SIG-M5 treated with dmso at 0.1 percent for 504 hours (cell line): ENCODE measurements around the gene RASAL2.
"Not testable (repeated sequence)": the region's sequence is repeated elsewhere in the genome, so short reads cannot be mapped to it uniquely, and the experiment has no call there.

Experiments
- DNase-seq: peaks from one replicate; lab custom pipeline; 2025; ENCODE audit not compliant: unreplicated experiment; lab: John Stamatoyannopoulos, UW

Gene RASAL2

DNA sequence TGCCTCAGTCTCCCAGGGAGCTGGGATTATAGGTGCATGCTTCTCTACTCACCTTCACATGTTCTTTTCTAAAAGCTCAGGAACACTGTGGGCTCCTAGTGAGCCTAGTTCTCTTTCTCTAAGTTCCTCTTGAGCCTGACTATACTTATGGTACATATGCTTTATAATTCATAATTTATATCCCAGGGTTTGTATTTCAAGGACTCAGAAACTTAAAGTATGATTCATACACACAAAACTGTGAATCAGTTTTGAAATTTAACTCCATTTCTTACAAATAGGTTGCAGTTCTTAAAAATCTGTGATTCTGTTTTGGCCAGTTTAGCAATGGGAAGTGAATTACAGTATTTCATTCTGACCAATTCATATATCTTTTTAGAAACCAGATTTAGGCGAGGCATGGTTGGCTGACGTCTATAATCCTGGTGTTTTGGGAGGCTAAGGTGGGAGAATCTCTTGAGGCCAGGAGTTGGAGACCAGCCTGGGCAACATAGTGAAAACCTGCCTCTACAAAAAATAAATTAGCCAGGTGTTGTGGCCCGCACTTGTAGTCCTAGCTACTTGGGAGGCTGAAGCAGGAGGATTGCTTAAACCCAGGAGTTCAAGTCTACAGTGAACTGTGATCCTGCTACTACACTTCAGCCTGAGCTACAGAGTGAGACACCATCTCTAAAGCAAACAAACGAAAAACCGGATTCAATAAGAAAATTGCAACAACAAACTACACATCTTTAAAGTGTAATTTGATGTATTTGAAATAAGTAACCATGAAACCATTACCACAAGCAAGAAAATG lies 15.6 kb downstream of the RASAL2 start:
- no peak for DNase-seq

DNA sequence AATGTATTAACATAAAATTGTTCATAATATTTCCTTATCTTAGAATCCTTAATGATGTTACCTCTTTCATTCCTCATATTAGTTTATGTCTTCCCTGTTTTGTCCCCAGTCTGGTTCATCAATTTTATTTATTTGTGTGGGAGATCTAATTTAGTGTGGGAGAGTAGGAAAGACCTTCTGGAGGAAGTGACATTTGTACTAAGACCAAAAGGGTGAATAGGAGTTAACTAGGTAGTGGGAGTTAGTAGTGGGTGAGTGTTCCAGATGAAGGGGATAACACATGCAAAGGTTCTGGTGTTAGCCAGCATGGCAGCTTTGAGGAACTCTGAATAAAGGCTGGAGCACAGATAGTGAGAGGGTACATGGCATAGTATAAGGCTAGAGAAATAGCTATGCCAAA lies 21.4 kb downstream of the RASAL2 start:
- DNase-seq: no peak

DNA sequence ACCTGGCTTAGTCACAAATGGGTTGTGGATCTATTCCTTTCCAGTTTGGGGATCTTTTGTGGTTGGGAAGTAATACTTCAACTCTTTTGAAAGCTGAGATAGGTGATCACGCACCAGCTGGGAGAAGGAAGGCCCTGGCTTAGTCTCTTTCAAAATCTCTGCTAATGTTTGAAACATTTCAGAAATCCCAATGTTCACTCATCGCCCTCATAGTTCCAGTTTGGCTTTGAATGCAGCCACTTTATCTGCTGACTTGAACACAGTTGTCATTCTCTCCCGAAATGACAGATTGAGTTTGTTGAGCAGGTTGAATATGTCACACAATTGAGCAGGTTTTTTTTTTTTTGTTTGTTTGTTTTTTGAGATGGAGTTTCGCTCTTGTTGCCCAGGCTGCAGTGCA lies 24.6 kb downstream of the RASAL2 start:
- no peak for DNase-seq

DNA sequence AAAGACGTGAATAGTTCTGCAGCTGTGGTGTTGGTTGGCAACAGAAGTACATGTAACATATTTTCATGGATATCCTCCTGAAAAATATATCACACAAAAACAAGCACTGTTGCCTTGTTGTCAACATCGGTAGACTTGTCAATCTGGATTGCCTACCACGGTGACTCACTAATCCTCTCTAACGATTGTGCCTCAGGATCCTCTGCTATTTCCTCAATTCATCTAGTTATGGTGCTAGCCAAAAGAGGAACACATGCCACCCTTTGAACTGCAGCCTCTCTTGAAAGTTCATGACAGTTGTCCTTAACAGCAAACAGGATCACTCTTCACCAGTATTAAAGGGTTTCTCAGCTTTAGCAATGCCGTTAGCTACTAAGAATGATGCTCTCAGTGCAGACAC lies 25.7 kb downstream of the RASAL2 start:
- DNase-seq: peak; percentile 97

DNA sequence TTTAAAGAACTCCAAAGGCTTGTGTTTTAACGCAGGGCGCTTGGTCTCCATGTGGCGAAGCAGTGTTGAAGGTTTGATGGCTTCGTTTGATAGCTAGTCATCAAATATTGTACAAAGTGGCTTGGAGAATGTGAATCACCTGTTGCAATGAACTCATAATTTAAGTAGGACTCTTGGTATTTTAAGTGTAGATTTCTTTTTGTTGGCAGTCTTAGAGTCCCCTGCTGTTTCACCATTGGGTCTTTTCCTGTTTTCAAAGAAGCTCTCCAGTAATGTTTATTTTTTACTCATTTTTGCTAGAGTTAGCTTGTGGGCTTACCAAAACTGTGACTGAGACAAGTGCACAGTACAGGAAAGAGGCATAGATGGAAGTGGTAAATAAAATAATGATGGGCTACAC lies 26.2 kb downstream of the RASAL2 start:
- DNase-seq: no peak

DNA sequence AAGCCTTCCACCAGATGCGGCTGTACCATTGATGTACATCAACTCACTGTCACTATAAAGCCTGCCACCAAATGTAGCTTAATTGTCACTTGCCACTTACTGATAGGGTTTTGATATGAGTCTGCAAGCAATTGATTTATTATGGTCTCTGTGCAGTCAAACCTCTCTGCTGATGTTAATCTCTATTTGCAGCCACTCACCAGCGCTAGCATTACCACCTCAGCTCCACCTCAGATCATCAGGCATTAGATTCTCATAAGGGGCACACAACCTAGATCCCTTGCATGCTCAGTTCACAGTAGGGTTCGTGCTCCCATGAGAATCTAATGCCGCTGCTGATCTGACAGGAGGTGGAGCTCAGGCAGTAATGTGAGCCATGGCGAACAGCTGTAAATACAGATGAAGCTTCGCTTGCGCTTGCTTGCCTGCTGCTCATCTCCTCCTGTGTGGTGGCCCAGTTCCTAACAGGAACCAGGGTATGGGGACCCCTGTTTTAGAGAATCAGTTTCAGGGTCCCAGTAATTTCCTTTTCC lies 26.7 kb downstream of the RASAL2 start:
- DNase-seq: not testable (repeated sequence)

DNA sequence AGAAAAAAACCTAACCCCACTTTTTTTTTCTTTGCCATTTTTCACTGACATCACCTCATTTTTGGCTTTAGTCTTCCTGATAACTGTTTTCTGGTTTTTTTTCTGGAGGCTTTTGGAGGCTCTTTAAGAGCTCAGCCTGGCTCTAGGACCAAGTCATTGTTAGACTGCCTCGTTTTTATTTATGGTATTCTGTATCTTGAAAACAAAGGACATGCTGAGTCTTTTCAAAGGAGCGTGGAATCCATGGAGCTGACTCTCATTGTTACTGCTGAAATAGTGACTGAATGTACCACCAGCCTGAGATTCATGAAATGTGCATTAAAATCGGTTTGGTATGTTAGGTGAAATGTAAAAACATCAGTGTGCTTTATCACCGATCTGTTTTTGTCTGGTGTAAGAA lies 28.0 kb downstream of the RASAL2 start:
- DNase-seq: no peak

DNA sequence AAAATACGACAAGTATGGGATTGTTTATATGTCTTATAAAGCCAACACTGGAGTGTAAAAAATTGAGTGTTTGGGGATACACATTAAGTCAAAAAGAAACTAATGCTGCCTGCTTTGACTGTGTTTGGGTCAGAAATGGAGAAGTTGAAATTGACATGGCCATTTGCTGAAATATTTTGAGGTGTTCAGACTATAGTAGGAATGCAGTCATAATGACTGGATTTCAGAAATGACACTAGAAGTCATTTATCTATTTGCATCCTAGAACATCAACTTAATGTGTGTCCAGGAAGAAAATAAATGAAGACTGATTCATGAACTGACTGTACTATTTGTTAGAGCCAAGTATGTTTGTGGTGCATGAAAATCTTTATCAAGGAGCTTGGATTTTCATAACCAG lies 28.4 kb downstream of the RASAL2 start:
- no peak for DNase-seq

DNA sequence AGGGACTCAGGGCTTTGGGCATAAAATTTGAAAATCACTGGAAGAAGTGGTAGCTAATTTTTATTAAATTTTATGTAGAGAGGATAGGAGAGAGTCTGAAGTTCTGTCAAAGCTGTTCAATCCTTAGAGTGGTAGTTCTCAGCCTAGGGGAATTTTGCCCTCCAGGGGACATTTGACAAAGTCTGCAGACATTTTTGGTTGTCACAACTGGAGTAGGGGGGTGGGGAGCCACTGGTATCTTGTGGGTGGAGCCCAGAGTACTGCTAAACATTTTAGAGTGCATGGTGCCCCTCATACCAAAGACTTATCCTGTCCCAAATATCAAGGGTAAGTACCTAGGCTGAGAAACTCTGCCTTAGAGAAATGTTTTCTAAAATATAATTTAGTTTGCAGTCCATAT lies 30.2 kb downstream of the RASAL2 start:
- DNase-seq: no peak

DNA sequence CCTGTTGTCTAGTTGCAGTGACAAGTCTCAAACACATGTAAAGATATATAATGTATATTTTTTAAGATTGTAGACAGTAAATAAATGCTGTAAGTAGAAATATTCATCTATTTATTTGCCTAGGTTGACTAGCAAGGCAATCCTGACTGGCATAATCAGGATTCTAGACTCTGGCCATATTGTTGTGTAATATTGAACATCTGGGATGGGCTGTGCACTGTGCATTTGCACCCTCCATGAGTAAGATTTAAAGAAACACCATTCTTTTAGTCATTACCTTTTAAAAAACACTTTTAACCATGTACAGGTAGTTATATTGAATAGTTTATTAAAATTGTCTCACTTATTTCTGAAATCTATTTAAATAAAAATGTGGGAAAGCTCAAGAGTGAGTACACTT lies 32.4 kb downstream of the RASAL2 start:
- DNase-seq: no peak

DNA sequence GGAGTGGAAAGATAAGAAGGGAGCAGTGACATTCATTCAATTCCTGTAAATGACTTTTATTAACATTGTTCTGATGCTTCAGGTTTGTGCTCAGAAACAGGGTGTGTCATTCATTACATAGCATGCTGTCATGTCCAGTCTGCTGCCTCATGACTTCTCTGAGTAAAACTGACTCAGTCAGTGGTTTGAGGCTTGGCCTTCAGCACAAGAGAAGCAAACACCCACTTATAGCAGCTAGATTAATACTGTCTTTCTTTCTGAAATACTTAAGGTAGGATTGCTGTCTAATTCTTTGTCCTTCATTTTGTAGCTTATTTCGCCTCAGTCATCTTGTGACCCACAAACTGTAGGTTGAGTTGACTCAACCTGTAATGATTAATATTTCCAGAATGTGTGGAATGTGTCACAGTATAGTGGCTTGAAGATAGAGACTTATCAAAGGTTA lies 32.9 kb downstream of the RASAL2 start:
- DNase-seq: no peak

DNA sequence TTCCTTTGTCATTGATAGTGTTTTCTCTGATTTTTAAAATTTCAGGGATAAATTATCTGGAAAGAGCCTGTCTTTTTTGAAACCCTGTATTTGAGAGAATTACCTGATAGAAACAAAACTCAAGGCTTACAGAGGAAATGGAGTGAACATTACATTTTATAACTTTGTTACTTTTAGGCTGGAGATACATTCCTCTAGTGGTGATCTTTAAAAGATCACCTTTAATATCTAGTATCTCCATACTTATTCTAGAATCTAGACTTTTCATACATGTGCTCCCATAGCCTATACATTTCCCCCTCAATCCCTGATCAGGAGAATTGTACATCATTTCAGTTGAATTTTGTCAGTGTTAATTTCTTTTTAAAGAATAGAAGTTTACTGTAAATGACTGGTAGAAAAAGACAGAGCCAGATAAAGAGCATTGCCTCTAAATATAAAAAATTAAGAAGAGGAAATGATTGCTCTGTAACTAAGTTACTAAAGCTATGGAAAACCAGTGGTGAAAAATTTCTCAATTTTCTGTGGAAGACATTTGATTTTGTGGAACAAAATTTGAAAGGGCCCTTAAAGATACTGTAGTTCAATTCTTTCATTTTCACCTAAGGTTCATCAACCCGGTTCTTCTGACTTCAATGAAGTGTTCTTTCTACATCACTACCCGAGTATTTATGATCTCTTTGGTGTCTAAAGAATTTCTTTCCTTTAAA lies 33.7 kb downstream of the RASAL2 start:
- DNase-seq: no peak

DNA sequence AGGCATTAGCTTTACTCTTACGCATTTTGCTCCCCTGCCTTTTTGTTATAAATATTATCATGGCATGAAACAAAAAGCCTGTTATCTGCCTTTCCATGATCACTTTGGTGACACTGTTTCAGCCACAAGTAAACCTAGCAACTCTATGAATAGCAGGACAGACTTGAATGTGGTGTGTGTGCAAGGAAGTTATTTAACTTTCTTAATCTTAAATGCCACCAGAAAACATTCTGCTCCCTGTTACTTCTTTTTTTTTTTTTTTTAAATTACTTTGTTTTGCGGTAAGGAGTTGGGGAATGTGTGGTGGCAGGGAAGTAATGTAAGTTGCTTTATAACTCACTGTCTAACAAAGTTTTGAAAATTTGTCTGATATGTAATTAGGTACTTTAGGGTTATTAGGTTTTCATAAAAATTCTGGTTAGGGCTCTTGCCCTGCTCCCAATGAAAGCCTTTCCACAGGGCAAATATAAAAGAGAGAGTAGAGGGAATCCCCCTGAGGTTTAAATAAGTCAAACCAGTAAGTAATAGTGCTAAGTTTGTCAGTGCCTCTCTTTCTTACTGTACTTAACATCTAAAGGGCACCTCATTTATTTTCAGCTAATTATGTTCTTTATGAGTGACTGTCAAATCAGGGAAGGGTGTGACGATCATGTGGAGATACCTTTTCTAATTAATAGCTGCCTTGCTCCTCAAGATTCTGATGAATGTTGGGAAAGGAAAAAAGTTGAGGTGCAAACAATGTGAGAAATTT lies 39.5 kb downstream of the RASAL2 start:
- DNase-seq: no peak

DNA sequence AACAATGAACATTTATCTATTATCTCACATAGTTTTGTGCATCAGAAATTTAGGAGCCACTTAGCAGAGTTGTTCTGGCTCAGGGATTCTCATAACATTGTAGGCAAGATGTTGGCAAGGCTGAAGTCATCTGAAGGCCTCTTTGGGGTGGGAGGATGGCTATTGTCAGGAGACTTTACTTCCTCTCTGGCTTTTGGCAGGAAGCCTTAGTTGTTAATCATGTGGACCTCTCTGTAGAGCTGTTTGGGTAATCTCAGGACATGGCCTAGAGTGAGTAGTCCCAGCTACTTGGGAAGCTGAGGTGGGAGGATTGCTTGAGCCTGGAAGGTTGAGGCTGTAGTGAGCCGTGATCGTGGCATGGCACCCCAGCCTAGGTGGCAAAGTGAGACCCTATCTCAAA lies 40.2 kb downstream of the RASAL2 start:
- peak; percentile 73 for DNase-seq

DNA sequence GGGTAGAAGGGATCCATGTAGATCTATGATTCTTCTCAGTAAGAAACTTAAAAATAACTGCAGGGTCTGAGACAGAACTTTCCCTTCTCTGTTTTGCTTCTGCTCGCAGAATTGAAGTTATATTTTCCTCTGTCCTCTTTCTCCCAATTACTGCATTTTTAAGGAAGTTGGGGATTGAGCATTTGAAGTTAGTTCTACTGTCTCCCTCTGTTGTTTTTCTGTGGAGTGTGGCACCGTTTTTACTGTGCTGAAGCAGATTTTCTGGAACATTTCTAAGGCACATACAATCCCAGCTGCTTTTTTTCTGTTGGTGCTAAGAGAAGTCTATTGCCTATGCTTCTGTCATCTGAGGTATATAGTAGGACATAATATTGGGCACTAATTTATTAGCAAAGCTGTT lies 43.3 kb downstream of the RASAL2 start:
- DNase-seq: peak; percentile 31

DNA sequence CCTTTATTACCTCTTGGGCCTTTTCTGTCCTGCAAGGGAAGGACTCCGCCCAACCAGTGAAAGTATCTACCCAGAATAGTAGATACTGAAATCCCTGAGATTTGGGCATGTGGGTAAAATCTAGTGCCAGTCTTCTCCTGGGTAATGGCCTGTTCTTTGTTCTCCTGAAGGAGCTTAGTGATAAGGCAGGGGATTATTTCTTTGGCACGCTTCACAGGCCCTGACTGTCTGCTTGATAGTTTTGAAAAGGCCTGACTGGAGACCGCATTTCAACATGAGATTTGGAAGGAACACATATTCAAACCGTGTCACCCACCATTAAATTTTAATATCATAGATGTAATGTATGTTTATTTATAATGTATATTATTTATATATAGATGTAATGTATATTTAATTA lies 48.9 kb downstream of the RASAL2 start:
- DNase-seq: no peak

DNA sequence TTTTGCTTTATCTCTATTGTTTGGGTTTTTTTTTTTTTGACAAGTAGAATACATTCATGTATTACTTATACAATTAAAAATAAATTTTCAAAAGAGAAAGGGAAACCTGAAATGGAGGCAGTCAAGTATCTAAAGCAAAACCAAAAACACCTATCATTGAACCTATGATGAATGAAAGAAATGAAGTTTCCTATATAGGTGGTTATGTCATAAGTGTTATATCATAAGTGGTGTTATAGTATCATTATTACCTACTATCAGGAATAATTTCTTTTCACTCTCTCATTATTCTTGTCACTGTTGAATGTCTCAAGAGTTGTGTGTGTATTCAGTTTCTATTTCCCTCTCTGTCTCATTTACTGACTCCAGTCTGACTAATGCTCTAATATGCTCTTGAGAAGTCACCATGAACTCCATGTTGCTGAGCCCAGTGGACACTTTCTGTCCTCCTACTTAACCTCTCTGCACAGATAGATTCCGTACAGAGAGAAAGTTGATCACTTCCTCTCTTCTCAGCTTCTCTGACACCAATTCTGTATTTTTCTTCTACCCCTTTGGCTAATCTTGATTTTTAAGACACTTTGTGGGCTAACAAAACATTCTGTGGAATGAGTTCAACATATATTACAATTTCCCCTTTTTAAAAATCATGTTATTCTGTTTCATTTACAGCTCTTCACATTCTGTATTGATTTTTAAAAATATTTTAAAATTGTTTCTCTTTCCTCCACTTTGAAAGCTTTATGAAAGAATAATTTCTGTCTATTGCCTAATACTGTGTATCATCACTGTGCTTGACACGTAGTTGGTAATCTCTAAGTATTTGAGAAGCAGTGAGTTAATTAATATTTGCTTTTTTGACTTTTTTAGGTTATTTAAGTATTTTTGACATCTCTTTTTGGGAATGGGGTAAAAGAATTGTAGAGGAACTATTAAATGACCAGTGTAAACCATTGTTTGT lies 50.1 kb downstream of the RASAL2 start:
- no peak for DNase-seq

DNA sequence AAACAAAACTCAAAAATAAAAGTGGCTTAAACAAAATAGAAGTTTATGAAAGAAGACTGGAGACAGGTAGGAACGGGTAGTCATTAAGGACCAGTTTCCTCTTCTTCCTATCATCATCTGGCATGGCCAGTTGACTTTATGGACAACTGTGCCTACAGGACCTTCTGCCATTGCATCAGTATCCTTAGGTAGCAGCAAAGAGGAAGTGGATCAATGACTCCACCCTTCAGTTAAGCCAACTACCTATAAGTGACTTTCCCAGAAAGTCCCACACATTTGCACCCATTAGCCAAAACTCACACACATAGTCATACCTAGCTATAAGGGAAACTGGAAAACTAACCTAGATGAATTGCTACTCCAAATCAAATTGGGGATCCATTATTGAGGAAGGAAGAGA lies 51.7 kb downstream of the RASAL2 start:
- DNase-seq: no peak

DNA sequence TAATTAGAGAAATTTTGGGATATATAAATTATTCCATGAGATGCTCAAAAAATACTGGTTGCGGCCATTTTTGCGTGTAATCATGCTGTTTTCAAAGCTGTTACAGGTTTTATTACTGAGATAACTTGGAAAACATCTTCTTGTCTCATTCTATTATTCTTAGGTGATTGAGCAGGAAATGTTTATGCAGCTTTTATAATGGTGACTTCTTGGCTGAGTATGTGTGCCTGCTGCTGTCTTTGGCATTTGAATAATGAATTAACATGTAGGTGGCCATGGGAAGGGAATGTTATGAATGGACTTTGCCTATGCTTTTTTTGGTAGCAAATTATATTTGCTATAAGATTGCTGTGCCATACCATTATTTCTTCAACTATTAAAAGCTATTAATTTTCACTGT lies 52.5 kb downstream of the RASAL2 start:
- no peak for DNase-seq

DNA sequence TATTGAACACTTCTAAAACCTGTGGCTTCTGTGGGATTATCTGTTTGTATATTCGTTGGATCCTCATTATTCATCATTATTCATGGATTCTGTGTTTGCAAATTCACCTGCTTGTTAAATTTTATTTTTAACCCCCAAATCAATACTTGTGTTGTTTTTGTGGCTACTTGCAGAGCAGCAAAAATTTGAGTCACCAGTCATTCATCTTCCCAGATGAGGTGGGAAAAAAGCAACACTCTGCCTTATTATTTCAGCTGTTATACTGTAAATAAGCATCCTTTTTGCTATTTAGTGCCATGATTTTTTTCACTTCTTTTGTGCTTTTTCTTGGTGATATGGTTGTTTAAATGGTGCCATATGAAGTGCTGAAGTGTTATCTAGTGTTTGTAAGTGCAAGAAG lies 56.7 kb downstream of the RASAL2 start:
- DNase-seq: no peak

DNA sequence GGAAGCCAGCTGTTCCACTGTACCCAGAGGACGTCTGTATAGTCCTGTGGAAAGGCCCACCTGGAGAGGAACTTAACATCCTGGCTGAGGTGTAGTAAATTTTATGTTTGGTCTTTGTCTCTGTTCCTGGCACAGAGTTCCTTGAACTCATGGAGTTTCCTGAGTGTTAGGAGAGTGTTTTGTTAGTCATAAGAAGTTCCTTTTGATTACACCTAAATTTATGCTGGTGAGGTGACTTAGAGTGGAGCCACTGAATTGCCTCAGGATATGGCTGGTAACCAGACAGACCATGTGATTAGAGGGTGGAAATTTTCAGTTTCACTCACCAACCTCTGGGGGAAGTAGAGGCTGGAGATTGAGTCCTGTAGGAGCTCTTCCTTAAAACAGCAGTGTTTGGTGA lies 57.9 kb downstream of the RASAL2 start:
- no peak for DNase-seq
